ENCODE results near the gene CPPED1.

Gene CPPED1

DNA sequence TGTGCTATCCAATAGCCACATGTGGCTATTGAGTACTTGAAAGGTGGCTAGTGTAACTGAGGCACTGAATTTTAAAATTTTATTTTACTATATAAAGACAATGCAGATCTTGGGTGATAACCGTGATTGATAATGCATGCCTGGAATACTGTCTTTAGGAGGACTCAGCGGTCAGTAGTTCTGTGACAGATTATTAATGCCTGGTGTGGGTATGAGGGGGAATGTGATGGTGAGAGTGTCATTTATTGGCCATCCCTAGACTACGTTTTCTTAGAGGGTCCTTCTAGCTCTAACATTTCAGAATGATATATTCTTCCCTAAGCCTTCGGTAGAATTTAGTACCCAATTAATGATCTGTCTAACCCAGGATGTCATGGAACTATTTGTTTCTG is 157.6 kb downstream of the CPPED1 start:
- Histone ChIP-seq H2BK12ac (ENCODE audit: low read length) (no peak overlapping the region), H3K36me3 (ENCODE audit: control insufficient read depth in 1 of 2, insufficient read depth in 2 of 2, low read length in 2 of 2) (no peaks in the 10 kb centered on the region), H2AK5ac (ENCODE audit: low read length) (no peak overlapping the region), H4K12ac (ENCODE audit: low read depth, low read length) (no peak overlapping the region), H2AFZ (ENCODE audit: insufficient read depth, low read length, poor library complexity) (no peak overlapping the region), H3K4me1 (ENCODE audit: control insufficient read depth in 1 of 2, insufficient read depth in 2 of 2, low read length in 2 of 2) (no peaks in the 10 kb centered on the region), H2BK120ac (ENCODE audit: insufficient read depth, low read length, poor library complexity) (no peak overlapping the region), H4K91ac (ENCODE audit: low read depth, low read length) (no peak overlapping the region), H2BK5ac (ENCODE audit: low read depth, low read length, poor library complexity) (no peak overlapping the region), H3K79me1 (ENCODE audit: low read length) (no peaks in the 10 kb centered on the region), H3K14ac (ENCODE audit: low read length) (no peak overlapping the region), H3K9me3 (ENCODE audit: insufficient read depth, low read depth, low read length) (no peaks in the 10 kb centered on the region), H4K8ac (ENCODE audit: low read depth, low read length) (no peak overlapping the region), H3K4me2 (ENCODE audit: low read length) (no peak overlapping the region), H3K23ac (ENCODE audit: low read length) (no peak overlapping the region), H3K27ac (ENCODE audit: low read depth, low read length) (no peak overlapping the region), H3K27me3 (ENCODE audit: insufficient read depth, low read length) (no peaks in the 10 kb centered on the region), H3K9ac (ENCODE audit: low read length) (no peak overlapping the region), H3K79me2 (ENCODE audit: control insufficient read depth, insufficient read depth, low read length, poor library complexity) (no peaks in the 10 kb centered on the region), H3K4ac (ENCODE audit: low read depth, low read length) (no peak overlapping the region), H3K18ac (ENCODE audit: low read length) (no peak overlapping the region), H3K4me3 (ENCODE audit: low read depth, low read length) (no peak overlapping the region)
- WGBS (ENCODE audit: extremely low coverage, insufficient coverage, insufficient read length) = no CpG with 5 or more reads among the region's 4 CpGs
- DNase-seq = no peak

DNA sequence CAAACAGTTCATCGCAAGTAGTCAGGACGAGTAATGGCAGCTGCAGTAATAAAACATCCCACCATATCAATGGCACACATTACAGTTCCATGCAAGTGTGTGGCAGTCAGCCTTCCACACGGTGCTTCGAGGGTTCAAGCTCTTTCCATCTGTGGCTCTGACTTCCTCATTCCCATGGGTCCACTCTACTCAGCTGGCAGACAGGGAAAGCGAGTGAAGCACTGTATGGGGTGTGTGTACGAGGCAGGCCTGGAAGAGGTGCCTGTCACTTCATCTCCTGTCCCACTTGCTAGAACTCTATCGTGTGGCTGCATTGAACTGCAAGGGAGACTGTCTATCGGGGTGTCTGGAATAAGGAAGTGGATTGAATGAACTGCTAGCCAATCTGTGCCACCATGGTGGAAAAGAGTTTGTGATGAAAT is 160.6 kb downstream of the CPPED1 start:
- no peak overlapping the region for H3K27ac ChIP-seq (ENCODE audit: low read depth, low read length)
- H2AFZ ChIP-seq (ENCODE audit: insufficient read depth, low read length, poor library complexity) = no peak overlapping the region
- no peak overlapping the region for H2BK5ac ChIP-seq (ENCODE audit: low read depth, low read length, poor library complexity)
- H3K4me2 ChIP-seq (ENCODE audit: low read length) = no peak overlapping the region
- no peak overlapping the region for H3K23ac ChIP-seq (ENCODE audit: low read length)
- no peak overlapping the region for H4K8ac ChIP-seq (ENCODE audit: low read depth, low read length)
- WGBS (ENCODE audit: extremely low coverage, insufficient coverage, insufficient read length) = no CpG with 5 or more reads among the region's 8 CpGs
- H4K91ac ChIP-seq (ENCODE audit: low read depth, low read length) = no peak overlapping the region
- H3K79me1 ChIP-seq (ENCODE audit: low read length) = no peaks in the 10 kb centered on the region
- H3K9ac ChIP-seq (ENCODE audit: low read length) = no peak overlapping the region
- DNase-seq = no peak
- no peak overlapping the region for H3K4ac ChIP-seq (ENCODE audit: low read depth, low read length)
- no peak overlapping the region for H3K14ac ChIP-seq (ENCODE audit: low read length)
- no peak overlapping the region for H2BK12ac ChIP-seq (ENCODE audit: low read length)
- H2BK120ac ChIP-seq (ENCODE audit: insufficient read depth, low read length, poor library complexity) = no peak overlapping the region
- no peak overlapping the region for H2AK5ac ChIP-seq (ENCODE audit: low read length)
- H4K12ac ChIP-seq (ENCODE audit: low read depth, low read length) = no peak overlapping the region
- no peaks in the 10 kb centered on the region for H3K27me3 ChIP-seq (ENCODE audit: insufficient read depth, low read length)
- H3K4me1 ChIP-seq (ENCODE audit: control insufficient read depth in 1 of 2, insufficient read depth in 2 of 2, low read length in 2 of 2) = no peaks in the 10 kb centered on the region
- H3K4me3 ChIP-seq (ENCODE audit: low read depth, low read length) = no peak overlapping the region
- H3K18ac ChIP-seq (ENCODE audit: low read length) = no peak overlapping the region
- no peaks in the 10 kb centered on the region for H3K36me3 ChIP-seq (ENCODE audit: control insufficient read depth in 1 of 2, insufficient read depth in 2 of 2, low read length in 2 of 2)
- H3K79me2 ChIP-seq (ENCODE audit: control insufficient read depth, insufficient read depth, low read length, poor library complexity) = no peaks in the 10 kb centered on the region
- peaks cover 3% of the 10 kb centered on the region for H3K9me3 ChIP-seq (ENCODE audit: insufficient read depth, low read depth, low read length)

DNA sequence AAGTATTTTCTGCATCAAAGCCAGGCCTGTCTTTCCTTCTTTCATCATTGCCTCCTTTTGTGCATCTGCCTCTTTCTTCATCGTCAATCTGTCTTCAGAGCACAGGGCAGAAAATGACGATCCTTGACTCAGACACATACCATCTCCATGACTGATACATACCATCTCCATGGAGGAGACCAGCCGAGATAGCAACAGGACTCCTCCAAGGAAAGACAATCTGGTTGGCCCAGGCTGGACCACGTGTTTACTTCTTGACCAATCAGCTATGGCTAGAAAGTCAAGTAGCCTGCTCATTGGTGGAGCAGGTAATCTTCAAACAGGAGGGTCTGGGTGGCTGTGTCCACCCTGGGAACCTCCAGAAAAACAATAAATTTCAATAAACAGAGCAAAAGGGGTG is 164.6 kb downstream of the CPPED1 start:
- Histone ChIP-seq H3K27me3 (ENCODE audit: insufficient read depth, low read length) (no peaks in the 10 kb centered on the region), H2BK120ac (ENCODE audit: insufficient read depth, low read length, poor library complexity) (no peak overlapping the region), H3K79me1 (ENCODE audit: low read length) (no peaks in the 10 kb centered on the region), H3K9me3 (ENCODE audit: insufficient read depth, low read depth, low read length) (peaks cover 5% of the 10 kb centered on the region), H3K4me3 (ENCODE audit: low read depth, low read length) (no peak overlapping the region), H3K4me1 (ENCODE audit: control insufficient read depth in 1 of 2, insufficient read depth in 2 of 2, low read length in 2 of 2) (no peaks in the 10 kb centered on the region), H3K23ac (ENCODE audit: low read length) (no peak overlapping the region), H2AK5ac (ENCODE audit: low read length) (no peak overlapping the region), H3K18ac (ENCODE audit: low read length) (no peak overlapping the region), H3K36me3 (ENCODE audit: control insufficient read depth in 1 of 2, insufficient read depth in 2 of 2, low read length in 2 of 2) (no peaks in the 10 kb centered on the region), H2AFZ (ENCODE audit: insufficient read depth, low read length, poor library complexity) (no peak overlapping the region), H2BK5ac (ENCODE audit: low read depth, low read length, poor library complexity) (no peak overlapping the region), H4K8ac (ENCODE audit: low read depth, low read length) (no peak overlapping the region), H3K79me2 (ENCODE audit: control insufficient read depth, insufficient read depth, low read length, poor library complexity) (no peaks in the 10 kb centered on the region), H4K12ac (ENCODE audit: low read depth, low read length) (no peak overlapping the region), H2BK12ac (ENCODE audit: low read length) (no peak overlapping the region), H3K27ac (ENCODE audit: low read depth, low read length) (no peak overlapping the region), H3K4ac (ENCODE audit: low read depth, low read length) (no peak overlapping the region), H3K4me2 (ENCODE audit: low read length) (no peak overlapping the region), H4K91ac (ENCODE audit: low read depth, low read length) (no peak overlapping the region), H3K9ac (ENCODE audit: low read length) (no peak overlapping the region), H3K14ac (ENCODE audit: low read length) (no peak overlapping the region)
- DNase-seq = peak; percentile 83 to 93
- no CpG with 5 or more reads among the region's 4 CpGs for WGBS (ENCODE audit: extremely low coverage, insufficient coverage, insufficient read length)

DNA sequence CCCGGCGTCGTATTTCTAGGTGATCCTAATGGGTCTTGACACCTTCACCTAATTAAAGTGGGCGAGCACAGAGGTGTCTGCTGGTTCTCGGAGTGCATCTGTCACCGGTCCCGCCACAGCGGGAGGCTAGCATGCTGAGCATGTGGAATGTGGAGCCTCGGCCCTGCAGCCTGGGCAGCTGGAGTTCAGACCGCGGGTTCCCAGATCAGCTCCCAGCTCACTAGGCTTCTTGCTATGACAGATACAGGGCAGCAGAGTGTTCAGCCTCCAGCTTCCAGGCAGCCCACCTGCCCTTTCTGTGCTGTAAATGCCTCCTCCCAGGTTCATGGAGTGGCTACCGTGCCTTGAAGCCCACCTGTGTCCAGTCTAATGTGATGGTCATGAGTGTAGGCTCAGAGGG is 166.7 kb downstream of the CPPED1 start:
- Histone ChIP-seq H3K27me3 (ENCODE audit: insufficient read depth, low read length) (no peaks in the 10 kb centered on the region), H3K4me3 (ENCODE audit: low read depth, low read length) (no peak overlapping the region), H4K12ac (ENCODE audit: low read depth, low read length) (no peak overlapping the region), H3K23ac (ENCODE audit: low read length) (no peak overlapping the region), H4K8ac (ENCODE audit: low read depth, low read length) (no peak overlapping the region), H3K27ac (ENCODE audit: low read depth, low read length) (no peak overlapping the region), H4K91ac (ENCODE audit: low read depth, low read length) (no peak overlapping the region), H3K79me1 (ENCODE audit: low read length) (no peaks in the 10 kb centered on the region), H3K9ac (ENCODE audit: low read length) (no peak overlapping the region), H2BK5ac (ENCODE audit: low read depth, low read length, poor library complexity) (no peak overlapping the region), H2BK12ac (ENCODE audit: low read length) (no peak overlapping the region), H3K18ac (ENCODE audit: low read length) (no peak overlapping the region), H2AK5ac (ENCODE audit: low read length) (no peak overlapping the region), H2BK120ac (ENCODE audit: insufficient read depth, low read length, poor library complexity) (no peak overlapping the region), H3K14ac (ENCODE audit: low read length) (no peak overlapping the region), H3K4me2 (ENCODE audit: low read length) (no peak overlapping the region), H3K9me3 (ENCODE audit: insufficient read depth, low read depth, low read length) (peaks cover 5% of the 10 kb centered on the region), H3K36me3 (ENCODE audit: control insufficient read depth in 1 of 2, insufficient read depth in 2 of 2, low read length in 2 of 2) (no peaks in the 10 kb centered on the region), H3K4ac (ENCODE audit: low read depth, low read length) (no peak overlapping the region), H3K79me2 (ENCODE audit: control insufficient read depth, insufficient read depth, low read length, poor library complexity) (no peaks in the 10 kb centered on the region), H2AFZ (ENCODE audit: insufficient read depth, low read length, poor library complexity) (no peak overlapping the region), H3K4me1 (ENCODE audit: control insufficient read depth in 1 of 2, insufficient read depth in 2 of 2, low read length in 2 of 2) (no peaks in the 10 kb centered on the region)
- DNase-seq = no peak
- no CpG with 5 or more reads among the region's 12 CpGs for WGBS (ENCODE audit: extremely low coverage, insufficient coverage, insufficient read length)

All from trophoblast cell (in vitro differentiated cells and primary cell).